ENCODE results near the gene GALNT17.

Gene GALNT17

GRCh38 chr7:71679480-71679879, 547.5 kb downstream of the GALNT17 start:
- H3K9me3 ChIP-seq (ENCODE audit: low read depth, low read length): no peaks in the 10 kb centered on the region
- TF ChIP-seq FOXP2 (optimal IDR thresholded peaks at IDR 0.05; ENCODE audit: control extremely low read depth, extremely low read length, insufficient read depth) (no peak), EZH2 (IDR thresholded peaks at IDR 0.05) (no peak), POLR2AphosphoS5 (IDR thresholded peaks at IDR 0.05; ENCODE audit: borderline replicate concordance, low read depth, low read length) (no peak)
- no peak overlapping the region for H3K9ac ChIP-seq (ENCODE audit: insufficient read length)
- DNase-seq (ENCODE audit: low read depth, low spot score): no peak
- H3K4me3 ChIP-seq: no peak overlapping the region
- H3K27ac ChIP-seq: no peak overlapping the region
- H3K36me3 ChIP-seq (ENCODE audit: insufficient read depth, low read length): peaks cover 3% of the 10 kb centered on the region; the same call in 1 of the 2 replicates

GRCh38 chr7:71682181-71682580, 550.2 kb downstream of the GALNT17 start:
- Histone ChIP-seq H3K36me3 (ENCODE audit: insufficient read depth, low read length) (peaks cover 2% of the 10 kb centered on the region; the same call in 1 of the 2 replicates), H3K27ac (no peak overlapping the region), H3K9me3 (ENCODE audit: low read depth, low read length) (no peaks in the 10 kb centered on the region), H3K9ac (ENCODE audit: insufficient read length) (no peak overlapping the region), H3K4me3 (no peak overlapping the region)
- no peak for DNase-seq (ENCODE audit: low read depth, low spot score)
- TF ChIP-seq EZH2 (IDR thresholded peaks at IDR 0.05) (no peak), FOXP2 (optimal IDR thresholded peaks at IDR 0.05; ENCODE audit: control extremely low read depth, extremely low read length, insufficient read depth) (no peak), POLR2AphosphoS5 (IDR thresholded peaks at IDR 0.05; ENCODE audit: borderline replicate concordance, low read depth, low read length) (no peak)

GRCh38 chr7:71682841-71683781, 551.2 kb downstream of the GALNT17 start:
- no peak for DNase-seq (ENCODE audit: low read depth, low spot score)
- Histone ChIP-seq H3K27ac (no peak overlapping the region), H3K4me3 (no peak overlapping the region), H3K9me3 (ENCODE audit: low read depth, low read length) (no peaks in the 10 kb centered on the region), H3K36me3 (ENCODE audit: insufficient read depth, low read length) (peaks cover 2% of the 10 kb centered on the region; the same call in 1 of the 2 replicates), H3K9ac (ENCODE audit: insufficient read length) (no peak overlapping the region)
- TF ChIP-seq FOXP2 (optimal IDR thresholded peaks at IDR 0.05; ENCODE audit: control extremely low read depth, extremely low read length, insufficient read depth) (no peak), POLR2AphosphoS5 (IDR thresholded peaks at IDR 0.05; ENCODE audit: borderline replicate concordance, low read depth, low read length) (no peak), EZH2 (IDR thresholded peaks at IDR 0.05) (no peak)

- Histone ChIP-seq H3K9ac (ENCODE audit: insufficient read length) (no peak overlapping the region), H3K27ac (no peak overlapping the region), H3K36me3 (ENCODE audit: insufficient read depth, low read length) (peaks cover 2% of the 10 kb centered on the region; the same call in 1 of the 2 replicates), H3K4me3 (no peak overlapping the region), H3K9me3 (ENCODE audit: low read depth, low read length) (no peaks in the 10 kb centered on the region)
- TF ChIP-seq POLR2AphosphoS5 (IDR thresholded peaks at IDR 0.05; ENCODE audit: borderline replicate concordance, low read depth, low read length): no peak
- no peak for TF ChIP-seq EZH2 (IDR thresholded peaks at IDR 0.05)
- no peak for TF ChIP-seq FOXP2 (optimal IDR thresholded peaks at IDR 0.05; ENCODE audit: control extremely low read depth, extremely low read length, insufficient read depth)
- DNase-seq (ENCODE audit: low read depth, low spot score): no peak
Observed at GRCh38 chr7:71687286-71687685, 555.3 kb downstream of the GALNT17 start.

GRCh38 chr7:71687831-71688599, 556.1 kb downstream of the GALNT17 start:
- Histone ChIP-seq H3K36me3 (ENCODE audit: insufficient read depth, low read length) (peaks cover 2% of the 10 kb centered on the region; the same call in 1 of the 2 replicates), H3K9me3 (ENCODE audit: low read depth, low read length) (no peaks in the 10 kb centered on the region), H3K4me3 (no peak overlapping the region), H3K9ac (ENCODE audit: insufficient read length) (no peak overlapping the region), H3K27ac (0 out of 2 replicates have a peak overlapping the region, but pooled peaks have one; percentile 5)
- no peak for DNase-seq (ENCODE audit: low read depth, low spot score)
- TF ChIP-seq EZH2 (IDR thresholded peaks at IDR 0.05) (no peak), FOXP2 (optimal IDR thresholded peaks at IDR 0.05; ENCODE audit: control extremely low read depth, extremely low read length, insufficient read depth) (no peak), POLR2AphosphoS5 (IDR thresholded peaks at IDR 0.05; ENCODE audit: borderline replicate concordance, low read depth, low read length) (no peak)

- TF ChIP-seq EZH2 (IDR thresholded peaks at IDR 0.05) (no peak), POLR2AphosphoS5 (IDR thresholded peaks at IDR 0.05; ENCODE audit: borderline replicate concordance, low read depth, low read length) (no peak), FOXP2 (optimal IDR thresholded peaks at IDR 0.05; ENCODE audit: control extremely low read depth, extremely low read length, insufficient read depth) (no peak)
Observed at GRCh38 chr7:71691538-71691937, 559.6 kb downstream of the GALNT17 start.

GRCh38 chr7:71694665-71695064, 562.7 kb downstream of the GALNT17 start:
- Histone ChIP-seq H3K4me3 (no peak overlapping the region), H3K27ac (no peak overlapping the region), H3K9me3 (ENCODE audit: low read depth, low read length) (no peaks in the 10 kb centered on the region), H3K36me3 (ENCODE audit: insufficient read depth, low read length) (no peaks in the 10 kb centered on the region; the same call in 1 of the 2 replicates), H3K9ac (ENCODE audit: insufficient read length) (no peak overlapping the region)
- no peak for TF ChIP-seq POLR2AphosphoS5 (IDR thresholded peaks at IDR 0.05; ENCODE audit: borderline replicate concordance, low read depth, low read length)
- no peak for TF ChIP-seq EZH2 (IDR thresholded peaks at IDR 0.05)
- no peak for TF ChIP-seq FOXP2 (optimal IDR thresholded peaks at IDR 0.05; ENCODE audit: control extremely low read depth, extremely low read length, insufficient read depth)
- no peak for DNase-seq (ENCODE audit: low read depth, low spot score)

More at GRCh38 chr7:71691538-71691937, 559.6 kb downstream of the GALNT17 start:
- DNase-seq (ENCODE audit: low read depth, low spot score): no peak
- peak overlapping the region; percentile 49; the same call in 1 of the 2 replicates for H3K27ac ChIP-seq
- no peaks in the 10 kb centered on the region; the same call in 1 of the 2 replicates for H3K36me3 ChIP-seq (ENCODE audit: insufficient read depth, low read length)
- H3K9ac ChIP-seq (ENCODE audit: insufficient read length): no peak overlapping the region
- H3K9me3 ChIP-seq (ENCODE audit: low read depth, low read length): no peaks in the 10 kb centered on the region
- no peak overlapping the region for H3K4me3 ChIP-seq

GRCh38 chr7:71695186-71695585, 563.2 kb downstream of the GALNT17 start:
- Histone ChIP-seq H3K4me3 (no peak overlapping the region), H3K27ac (no peak overlapping the region), H3K9ac (ENCODE audit: insufficient read length) (no peak overlapping the region), H3K36me3 (ENCODE audit: insufficient read depth, low read length) (no peaks in the 10 kb centered on the region; the same call in 1 of the 2 replicates), H3K9me3 (ENCODE audit: low read depth, low read length) (no peaks in the 10 kb centered on the region)
- no peak for TF ChIP-seq EZH2 (IDR thresholded peaks at IDR 0.05)
- no peak for TF ChIP-seq POLR2AphosphoS5 (IDR thresholded peaks at IDR 0.05; ENCODE audit: borderline replicate concordance, low read depth, low read length)
- TF ChIP-seq FOXP2 (optimal IDR thresholded peaks at IDR 0.05; ENCODE audit: control extremely low read depth, extremely low read length, insufficient read depth): no peak
- DNase-seq (ENCODE audit: low read depth, low spot score): no peak
